ENCODE data around the gene TRIM61.

DNA sequence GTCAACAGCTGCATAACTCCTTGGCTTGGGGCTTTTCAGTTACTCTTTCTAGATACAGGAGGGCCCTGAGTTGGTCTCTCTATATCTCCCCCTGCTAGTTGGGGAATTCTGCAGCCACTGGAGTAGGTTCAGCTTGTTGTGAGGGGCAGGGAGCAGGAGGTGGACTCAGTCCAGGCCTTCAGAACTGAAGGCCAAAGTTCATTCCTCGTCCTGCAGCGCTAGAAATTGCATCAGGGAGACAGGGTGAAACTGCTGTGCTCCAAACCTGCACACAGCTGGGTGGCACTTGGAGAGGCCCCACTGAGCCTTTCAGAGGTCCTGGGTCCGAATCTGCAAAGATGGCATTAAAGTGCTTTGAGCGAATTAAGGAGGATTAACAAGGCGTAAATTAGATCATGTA is 29.4 kb upstream of the TRIM61 start:
- TF ChIP-seq POLR2A (IDR thresholded peaks at IDR 0.05) = no peak
- TF ChIP-seq, protein P1, sequence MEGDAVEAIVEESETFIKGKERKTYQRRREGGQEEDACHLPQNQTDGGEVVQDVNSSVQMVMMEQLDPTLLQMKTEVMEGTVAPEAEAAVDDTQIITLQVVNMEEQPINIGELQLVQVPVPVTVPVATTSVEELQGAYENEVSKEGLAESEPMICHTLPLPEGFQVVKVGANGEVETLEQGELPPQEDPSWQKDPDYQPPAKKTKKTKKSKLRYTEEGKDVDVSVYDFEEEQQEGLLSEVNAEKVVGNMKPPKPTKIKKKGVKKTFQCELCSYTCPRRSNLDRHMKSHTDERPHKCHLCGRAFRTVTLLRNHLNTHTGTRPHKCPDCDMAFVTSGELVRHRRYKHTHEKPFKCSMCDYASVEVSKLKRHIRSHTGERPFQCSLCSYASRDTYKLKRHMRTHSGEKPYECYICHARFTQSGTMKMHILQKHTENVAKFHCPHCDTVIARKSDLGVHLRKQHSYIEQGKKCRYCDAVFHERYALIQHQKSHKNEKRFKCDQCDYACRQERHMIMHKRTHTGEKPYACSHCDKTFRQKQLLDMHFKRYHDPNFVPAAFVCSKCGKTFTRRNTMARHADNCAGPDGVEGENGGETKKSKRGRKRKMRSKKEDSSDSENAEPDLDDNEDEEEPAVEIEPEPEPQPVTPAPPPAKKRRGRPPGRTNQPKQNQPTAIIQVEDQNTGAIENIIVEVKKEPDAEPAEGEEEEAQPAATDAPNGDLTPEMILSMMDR (IDR thresholded peaks at IDR 0.05) = no peak
